DMS153 treated with DMSO at 0.1 percent for 48 hours (cell line): ENCODE results near the gene MRPL51.

Experiments
- DNase-seq: peaks from one replicate; lab custom pipeline; 2025; ENCODE audit not compliant: unreplicated experiment; lab: John Stamatoyannopoulos, UW

Gene MRPL51

DNA sequence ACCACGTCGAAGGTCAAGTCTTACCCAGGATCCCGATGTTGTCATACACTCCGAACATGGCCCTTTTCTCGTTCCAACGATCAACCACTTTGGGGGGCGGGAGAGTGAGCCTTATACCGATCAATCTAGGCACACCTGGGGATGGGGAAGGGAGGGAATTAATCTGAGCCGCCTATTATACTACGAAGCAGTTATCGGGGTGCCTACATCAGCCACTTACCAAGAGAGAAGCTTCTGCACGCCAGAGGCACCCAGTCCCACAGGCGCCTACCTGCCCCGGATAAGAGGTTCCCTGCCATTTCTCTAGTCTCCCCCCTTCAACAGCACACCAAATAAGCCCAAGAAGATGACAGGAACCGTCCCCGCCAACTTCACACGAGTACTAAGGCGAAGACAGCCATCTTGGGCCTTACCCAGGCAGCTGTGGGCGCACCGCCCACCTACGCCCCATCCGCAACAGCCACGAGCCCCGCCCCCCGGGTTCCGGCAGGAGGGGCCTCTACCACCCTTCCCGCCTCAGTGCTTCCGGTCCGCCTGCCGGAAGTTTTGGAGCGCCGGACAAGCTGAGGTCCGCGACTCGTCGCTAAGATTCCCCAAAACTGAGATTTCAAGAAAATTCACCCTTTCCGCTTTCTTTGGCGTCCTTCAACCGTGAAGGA lies at the start of gene MRPL51:
Gene MRPL51 (minus strand): TSS at position 425 of the 659 bp plus-strand sequence. CDS start 126 bp downstream, at position 299.
- peak; percentile 78 for DNase-seq

DNA sequence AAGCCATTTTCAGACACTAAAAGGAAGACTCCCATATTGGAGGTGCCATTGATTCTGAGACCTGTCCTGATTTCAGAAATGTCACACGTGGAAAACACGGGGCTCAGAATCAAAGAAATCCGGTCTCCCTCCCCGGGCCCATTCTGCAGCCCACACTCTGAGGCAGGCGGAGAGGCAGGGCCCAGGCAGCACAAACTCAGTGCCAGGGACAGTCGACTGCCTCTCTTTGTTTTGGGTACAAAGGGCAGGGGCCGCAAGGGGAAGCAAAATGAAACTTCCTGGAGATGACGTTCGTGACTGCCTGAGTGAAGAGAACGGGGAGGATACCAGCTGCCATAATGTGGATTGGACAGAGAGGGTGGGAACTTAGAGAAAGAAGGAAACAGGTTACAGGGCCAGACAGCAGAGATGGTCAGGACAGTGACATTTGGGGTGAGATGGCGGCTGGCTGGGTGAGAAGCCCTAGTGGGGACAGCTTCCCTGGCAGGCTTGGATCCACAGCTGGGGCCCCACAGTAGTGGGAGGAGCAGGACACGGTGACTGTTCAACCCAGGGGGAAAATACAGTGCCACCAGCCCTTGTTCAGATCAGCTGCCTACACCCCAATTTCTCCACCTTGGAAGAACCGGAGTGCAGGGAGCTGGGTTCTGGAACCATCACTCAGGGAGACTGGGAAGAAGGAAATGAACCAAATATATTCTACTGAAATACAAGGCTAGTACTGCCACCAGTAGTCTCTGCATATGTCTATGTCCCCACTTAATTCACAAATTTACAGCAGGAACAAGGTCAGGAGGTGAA lies 49.3 kb upstream of the MRPL51 start:
- no peak for DNase-seq

DNA sequence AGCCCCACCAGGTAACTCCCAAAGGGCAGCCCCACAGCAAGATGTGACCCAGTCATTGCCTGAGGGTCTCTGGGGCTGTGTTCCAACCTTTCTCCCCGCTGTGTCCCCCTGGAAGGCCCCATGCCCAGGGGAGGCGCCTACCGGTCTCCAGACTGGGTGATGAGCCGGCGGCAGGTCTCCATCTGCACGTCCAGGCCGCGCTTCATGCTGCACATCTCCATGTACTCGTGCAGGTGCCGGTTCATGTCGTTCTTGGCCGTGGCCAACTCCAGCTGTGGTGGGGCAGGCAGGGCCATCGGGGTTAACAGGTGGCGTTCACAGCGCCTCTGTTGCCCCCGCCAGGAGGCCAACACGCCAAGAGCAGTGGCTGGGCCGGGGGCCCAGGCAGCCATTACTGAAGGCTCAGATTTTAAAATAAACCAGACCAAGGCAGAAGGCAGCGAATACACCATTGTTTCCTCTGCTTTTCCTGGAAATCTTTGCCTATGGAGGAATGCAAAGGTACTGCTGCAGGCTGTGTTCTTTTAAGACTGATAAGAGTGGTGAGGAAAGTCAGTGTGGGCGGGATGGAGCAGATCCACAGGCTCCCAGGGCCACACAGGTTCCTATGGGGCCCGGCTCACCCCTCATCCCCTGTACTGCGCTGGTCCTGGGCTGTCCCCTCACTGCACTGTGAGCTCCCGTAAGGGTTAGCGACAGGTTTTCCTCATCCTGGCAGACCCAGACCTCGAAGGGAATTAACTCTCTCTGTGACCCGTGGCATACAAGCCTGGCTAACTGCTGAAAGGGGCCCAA lies 48.5 kb upstream of the MRPL51 start:
- no peak for DNase-seq

DNA sequence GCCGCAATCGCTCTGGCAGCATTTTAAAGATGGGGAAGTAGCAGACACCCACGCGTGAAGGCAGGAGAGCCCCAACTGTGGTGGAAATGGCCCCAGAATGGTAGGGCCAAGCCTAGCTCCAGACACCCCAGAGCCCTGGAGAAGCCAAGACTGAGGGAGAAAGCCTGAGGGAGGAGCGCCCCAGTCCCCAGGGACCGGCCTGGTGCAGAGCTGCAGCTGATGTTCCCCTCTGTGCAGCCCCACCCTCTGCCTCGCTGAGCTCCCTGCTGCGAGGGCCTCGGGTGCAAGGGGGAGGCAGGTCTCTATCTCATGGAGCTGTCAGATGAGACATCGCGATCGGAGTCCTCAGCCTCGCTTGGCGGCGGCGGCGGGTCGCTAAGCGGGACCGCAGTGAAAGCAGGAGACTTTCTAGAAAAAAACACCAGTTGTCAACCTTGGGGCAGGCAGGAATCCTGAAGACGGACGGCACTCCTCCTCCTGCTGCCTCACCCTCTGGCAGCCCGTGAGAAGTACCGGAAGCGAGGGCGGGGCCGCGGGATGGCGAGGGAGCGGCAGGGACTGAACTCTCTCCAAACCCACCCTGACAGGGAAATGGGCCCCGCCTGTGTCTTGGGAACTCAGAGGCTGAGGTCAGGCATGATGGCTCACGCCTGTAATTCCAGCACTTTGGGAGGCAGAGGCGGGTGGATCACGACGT lies 47.3 kb upstream of the MRPL51 start:
- DNase-seq = peak; percentile 84

DNA sequence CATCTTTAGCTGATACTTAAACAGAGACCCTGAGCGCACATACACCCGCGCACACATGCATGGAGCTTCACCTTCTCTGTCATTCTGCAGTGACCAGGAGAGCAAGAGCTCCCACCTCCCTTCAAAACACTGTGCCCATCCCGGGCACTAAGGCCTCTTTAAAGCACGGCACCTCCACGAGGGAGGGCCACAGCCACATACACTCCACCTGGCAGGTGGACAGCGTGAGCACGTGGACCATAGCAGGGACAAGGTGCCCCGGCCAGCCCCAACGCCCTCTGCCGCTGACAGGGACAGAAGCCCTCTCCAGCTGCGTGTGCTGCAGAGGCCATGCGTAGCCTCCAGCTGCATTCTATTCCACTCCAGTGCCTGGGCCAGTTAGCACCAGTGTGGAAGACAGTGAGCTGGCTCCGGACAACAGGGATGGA lies 46.7 kb upstream of the MRPL51 start:
- DNase-seq = no peak

DNA sequence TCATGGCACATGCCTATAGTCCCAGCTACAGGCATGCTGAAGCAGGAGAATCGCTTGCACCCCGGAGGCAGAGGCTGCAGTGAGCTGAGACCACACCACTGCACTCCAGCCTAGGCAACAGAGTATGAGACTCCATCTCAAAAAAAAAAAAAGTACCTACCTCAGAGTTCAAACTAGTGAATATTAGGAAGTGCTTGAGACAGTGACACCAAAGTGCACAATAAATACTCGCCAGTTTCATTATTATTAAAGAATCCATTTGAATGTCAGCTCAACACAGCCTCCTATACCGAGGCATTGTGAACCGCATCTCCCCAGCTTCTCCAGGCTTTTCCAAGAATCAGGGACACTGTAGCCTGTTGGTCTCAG lies 46.2 kb upstream of the MRPL51 start:
- DNase-seq = no peak

DNA sequence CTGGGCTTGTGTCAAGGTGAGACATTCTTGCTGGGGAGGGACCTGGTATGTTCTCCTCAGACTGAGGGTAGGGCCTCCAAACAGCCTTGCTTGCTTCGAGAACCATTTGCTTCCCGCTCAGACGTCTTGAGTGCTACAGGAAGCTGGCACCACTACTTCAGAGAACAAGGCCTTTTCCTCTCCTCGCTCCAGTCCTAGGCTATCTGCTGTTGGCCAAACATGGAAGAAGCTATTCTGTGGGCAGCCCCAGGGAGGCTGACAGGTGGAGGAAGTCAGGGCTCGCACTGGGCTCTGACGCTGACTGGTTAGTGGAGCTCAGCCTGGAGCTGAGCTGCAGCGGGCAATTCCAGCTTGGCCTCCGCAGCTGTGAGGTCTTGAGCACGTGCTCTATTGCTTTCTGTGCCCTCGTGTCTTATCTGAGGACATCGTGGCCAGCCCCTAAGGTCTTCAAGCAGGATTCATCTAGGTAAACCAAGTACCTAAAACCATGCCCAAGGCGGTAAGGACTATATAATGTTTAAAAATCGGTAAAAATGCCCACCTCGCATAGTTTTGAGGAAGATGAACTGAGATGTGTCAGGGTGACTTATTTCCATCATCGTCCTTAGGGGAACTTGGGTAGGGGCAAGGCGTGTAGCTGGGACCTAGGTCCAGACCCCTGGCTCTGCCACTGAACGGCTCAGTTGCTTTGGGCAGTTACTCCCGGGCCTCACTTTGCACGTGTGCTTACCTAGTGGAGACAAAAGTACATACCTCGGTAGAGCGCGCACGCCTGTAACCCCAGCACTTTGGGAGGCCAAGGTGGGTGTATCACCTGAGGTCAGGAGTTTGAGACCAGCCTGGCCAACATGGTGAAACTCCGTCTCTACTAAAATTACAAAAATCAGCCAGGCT lies 45.6 kb upstream of the MRPL51 start:
- DNase-seq = no peak

DNA sequence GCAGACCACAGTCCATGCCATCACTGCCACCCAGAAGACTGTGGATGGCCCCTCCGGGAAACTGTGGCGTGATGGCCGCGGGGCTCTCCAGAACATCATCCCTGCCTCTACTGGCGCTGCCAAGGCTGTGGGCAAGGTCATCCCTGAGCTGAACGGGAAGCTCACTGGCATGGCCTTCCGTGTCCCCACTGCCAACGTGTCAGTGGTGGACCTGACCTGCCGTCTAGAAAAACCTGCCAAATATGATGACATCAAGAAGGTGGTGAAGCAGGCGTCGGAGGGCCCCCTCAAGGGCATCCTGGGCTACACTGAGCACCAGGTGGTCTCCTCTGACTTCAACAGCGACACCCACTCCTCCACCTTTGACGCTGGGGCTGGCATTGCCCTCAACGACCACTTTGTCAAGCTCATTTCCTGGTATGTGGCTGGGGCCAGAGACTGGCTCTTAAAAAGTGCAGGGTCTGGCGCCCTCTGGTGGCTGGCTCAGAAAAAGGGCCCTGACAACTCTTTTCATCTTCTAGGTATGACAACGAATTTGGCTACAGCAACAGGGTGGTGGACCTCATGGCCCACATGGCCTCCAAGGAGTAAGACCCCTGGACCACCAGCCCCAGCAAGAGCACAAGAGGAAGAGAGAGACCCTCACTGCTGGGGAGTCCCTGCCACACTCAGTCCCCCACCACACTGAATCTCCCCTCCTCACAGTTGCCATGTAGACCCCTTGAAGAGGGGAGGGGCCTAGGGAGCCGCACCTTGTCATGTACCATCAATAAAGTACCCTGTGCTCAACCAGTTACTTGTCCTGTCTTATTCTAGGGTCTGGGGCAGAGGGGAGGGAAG lies 44.7 kb upstream of the MRPL51 start:
- DNase-seq = peak; percentile 61

DNA sequence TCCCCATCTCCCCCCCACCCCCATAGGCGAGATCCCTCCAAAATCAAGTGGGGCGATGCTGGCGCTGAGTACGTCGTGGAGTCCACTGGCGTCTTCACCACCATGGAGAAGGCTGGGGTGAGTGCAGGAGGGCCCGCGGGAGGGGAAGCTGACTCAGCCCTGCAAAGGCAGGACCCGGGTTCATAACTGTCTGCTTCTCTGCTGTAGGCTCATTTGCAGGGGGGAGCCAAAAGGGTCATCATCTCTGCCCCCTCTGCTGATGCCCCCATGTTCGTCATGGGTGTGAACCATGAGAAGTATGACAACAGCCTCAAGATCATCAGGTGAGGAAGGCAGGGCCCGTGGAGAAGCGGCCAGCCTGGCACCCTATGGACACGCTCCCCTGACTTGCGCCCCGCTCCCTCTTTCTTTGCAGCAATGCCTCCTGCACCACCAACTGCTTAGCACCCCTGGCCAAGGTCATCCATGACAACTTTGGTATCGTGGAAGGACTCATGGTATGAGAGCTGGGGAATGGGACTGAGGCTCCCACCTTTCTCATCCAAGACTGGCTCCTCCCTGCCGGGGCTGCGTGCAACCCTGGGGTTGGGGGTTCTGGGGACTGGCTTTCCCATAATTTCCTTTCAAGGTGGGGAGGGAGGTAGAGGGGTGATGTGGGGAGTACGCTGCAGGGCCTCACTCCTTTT lies 44.0 kb upstream of the MRPL51 start:
- no peak for DNase-seq

DNA sequence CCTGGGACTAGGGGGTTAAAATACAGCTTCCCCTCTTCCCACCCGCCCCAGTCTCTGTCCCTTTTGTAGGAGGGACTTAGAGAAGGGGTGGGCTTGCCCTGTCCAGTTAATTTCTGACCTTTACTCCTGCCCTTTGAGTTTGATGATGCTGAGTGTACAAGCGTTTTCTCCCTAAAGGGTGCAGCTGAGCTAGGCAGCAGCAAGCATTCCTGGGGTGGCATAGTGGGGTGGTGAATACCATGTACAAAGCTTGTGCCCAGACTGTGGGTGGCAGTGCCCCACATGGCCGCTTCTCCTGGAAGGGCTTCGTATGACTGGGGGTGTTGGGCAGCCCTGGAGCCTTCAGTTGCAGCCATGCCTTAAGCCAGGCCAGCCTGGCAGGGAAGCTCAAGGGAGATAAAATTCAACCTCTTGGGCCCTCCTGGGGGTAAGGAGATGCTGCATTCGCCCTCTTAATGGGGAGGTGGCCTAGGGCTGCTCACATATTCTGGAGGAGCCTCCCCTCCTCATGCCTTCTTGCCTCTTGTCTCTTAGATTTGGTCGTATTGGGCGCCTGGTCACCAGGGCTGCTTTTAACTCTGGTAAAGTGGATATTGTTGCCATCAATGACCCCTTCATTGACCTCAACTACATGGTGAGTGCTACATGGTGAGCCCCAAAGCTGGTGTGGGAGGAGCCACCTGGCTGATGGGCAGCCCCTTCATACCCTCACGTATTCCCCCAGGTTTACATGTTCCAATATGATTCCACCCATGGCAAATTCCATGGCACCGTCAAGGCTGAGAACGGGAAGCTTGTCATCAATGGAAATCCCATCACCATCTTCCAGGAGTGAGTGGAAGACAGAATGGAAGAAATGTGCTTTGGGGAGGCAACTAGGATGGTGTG lies 43.1 kb upstream of the MRPL51 start:
- no peak for DNase-seq

DNA sequence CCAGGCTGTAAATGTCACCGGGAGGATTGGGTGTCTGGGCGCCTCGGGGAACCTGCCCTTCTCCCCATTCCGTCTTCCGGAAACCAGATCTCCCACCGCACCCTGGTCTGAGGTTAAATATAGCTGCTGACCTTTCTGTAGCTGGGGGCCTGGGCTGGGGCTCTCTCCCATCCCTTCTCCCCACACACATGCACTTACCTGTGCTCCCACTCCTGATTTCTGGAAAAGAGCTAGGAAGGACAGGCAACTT lies 42.6 kb upstream of the MRPL51 start:
- no peak for DNase-seq

DNA sequence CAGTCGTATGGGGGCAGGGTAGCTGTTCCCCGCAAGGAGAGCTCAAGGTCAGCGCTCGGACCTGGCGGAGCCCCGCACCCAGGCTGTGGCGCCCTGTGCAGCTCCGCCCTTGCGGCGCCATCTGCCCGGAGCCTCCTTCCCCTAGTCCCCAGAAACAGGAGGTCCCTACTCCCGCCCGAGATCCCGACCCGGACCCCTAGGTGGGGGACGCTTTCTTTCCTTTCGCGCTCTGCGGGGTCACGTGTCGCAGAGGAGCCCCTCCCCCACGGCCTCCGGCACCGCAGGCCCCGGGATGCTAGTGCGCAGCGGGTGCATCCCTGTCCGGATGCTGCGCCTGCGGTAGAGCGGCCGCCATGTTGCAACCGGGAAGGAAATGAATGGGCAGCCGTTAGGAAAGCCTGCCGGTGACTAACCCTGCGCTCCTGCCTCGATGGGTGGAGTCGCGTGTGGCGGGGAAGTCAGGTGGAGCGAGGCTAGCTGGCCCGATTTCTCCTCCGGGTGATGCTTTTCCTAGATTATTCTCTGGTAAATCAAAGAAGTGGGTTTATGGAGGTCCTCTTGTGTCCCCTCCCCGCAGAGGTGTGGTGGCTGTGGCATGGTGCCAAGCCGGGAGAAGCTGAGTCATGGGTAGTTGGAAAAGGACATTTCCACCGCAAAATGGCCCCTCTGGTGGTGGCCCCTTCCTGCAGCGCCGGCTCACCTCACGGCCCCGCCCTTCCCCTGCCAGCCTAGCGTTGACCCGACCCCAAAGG lies 42.1 kb upstream of the MRPL51 start:
- peak; percentile 47 for DNase-seq

DNA sequence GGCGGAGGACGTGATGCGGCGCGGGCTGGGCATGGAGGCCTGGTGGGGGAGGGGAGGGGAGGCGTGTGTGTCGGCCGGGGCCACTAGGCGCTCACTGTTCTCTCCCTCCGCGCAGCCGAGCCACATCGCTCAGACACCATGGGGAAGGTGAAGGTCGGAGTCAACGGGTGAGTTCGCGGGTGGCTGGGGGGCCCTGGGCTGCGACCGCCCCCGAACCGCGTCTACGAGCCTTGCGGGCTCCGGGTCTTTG lies 41.6 kb upstream of the MRPL51 start:
- DNase-seq = no peak

DNA sequence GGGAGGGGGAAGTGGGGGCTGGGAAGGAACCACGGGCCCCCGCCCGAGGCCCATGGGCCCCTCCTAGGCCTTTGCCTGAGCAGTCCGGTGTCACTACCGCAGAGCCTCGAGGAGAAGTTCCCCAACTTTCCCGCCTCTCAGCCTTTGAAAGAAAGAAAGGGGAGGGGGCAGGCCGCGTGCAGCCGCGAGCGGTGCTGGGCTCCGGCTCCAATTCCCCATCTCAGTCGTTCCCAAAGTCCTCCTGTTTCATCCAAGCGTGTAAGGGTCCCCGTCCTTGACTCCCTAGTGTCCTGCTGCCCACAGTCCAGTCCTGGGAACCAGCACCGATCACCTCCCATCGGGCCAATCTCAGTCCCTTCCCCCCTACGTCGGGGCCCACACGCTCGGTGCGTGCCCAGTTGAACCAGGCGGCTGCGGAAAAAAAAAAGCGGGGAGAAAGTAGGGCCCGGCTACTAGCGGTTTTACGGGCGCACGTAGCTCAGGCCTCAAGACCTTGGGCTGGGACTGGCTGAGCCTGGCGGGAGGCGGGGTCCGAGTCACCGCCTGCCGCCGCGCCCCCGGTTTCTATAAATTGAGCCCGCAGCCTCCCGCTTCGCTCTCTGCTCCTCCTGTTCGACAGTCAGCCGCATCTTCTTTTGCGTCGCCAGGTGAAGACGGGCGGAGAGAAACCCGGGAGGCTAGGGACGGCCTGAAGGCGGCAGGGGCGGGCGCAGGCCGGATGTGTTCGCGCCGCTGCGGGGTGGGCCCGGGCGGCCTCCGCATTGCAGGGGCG lies 41.0 kb upstream of the MRPL51 start, which contains the start of gene GAPDH:
Gene GAPDH (plus strand): TSS at position 595 of the 772 bp plus-strand sequence. CDS start 316 bp downstream, outside the sequence.
- DNase-seq = peak; percentile 94

DNA sequence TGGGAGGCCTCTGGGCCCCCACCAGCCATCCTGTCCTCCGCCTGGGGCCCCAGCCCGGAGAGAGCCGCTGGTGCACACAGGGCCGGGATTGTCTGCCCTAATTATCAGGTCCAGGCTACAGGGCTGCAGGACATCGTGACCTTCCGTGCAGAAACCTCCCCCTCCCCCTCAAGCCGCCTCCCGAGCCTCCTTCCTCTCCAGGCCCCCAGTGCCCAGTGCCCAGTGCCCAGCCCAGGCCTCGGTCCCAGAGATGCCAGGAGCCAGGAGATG lies 40.5 kb upstream of the MRPL51 start:
- no peak for DNase-seq

DNA sequence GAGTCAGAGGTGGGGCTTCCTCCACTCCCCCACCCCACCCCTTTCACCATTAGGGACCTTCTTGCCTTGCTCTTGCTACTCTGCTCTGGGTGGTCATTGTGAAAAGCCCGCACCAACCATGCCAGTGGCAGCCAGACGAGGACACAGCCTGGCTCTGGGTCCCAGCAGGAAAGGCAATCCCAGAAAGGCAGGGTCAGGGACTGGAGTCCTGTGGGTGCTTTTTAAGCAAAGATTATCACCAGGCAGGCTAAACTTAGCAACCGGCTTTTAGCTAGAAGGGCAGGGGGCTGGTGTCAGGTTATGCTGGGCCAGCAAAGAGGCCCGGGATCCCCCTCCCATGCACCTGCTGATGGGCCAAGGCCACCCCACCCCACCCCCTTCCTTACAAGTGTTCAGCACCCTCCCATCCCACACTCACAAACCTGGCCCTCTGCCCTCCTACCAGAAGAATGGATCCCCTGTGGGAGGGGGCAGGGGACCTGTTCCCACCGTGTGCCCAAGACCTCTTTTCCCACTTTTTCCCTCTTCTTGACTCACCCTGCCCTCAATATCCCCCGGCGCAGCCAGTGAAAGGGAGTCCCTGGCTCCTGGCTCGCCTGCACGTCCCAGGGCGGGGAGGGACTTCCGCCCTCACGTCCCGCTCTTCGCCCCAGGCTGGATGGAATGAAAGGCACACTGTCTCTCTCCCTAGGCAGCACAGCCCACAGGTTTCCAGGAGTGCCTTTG lies 40.0 kb upstream of the MRPL51 start:
- DNase-seq = peak; percentile 43
